Stimulated activated CD4-positive, alpha-beta T cell treated with anti-CD3 and anti-CD28 coated beads, Interleukin-4, amount 100 ng/mL, for 48 hours (primary cell): ENCODE results near the gene CTAG2.
"Not testable (repeated sequence)": the region's sequence is repeated elsewhere in the genome, so short reads cannot be mapped to it uniquely, and the experiment has no call there.

Source experiments
- DNase-seq, 2 donors: peaks; one replicate each; pipeline ENCODE4 v3.0.0-alpha.2; 2020; ENCODE audit warnings: low read depth in 2 of 2

CTAG2 gene

GRCh38 chrX:154648931-154649330 is 4.4 kb downstream of the CTAG2 start:
- DNase-seq = no peak

GRCh38 chrX:154645745-154646378 is 7.5 kb downstream of the CTAG2 start:
- DNase-seq = not testable (repeated sequence)

- DNase-seq = not testable (repeated sequence)
Observed at GRCh38 chrX:154643708-154644107, 9.7 kb downstream of the CTAG2 start.

- DNase-seq = not testable (repeated sequence)
Observed at GRCh38 chrX:154641740-154642139, 11.6 kb downstream of the CTAG2 start.

GRCh38 chrX:154633661-154634060 is 19.7 kb downstream of the CTAG2 start:
- not testable (repeated sequence) for DNase-seq

- DNase-seq = not testable (repeated sequence)
Observed at GRCh38 chrX:154630949-154631348, 22.4 kb downstream of the CTAG2 start.

- DNase-seq = not testable (repeated sequence)
Observed at GRCh38 chrX:154628960-154629359, 24.4 kb downstream of the CTAG2 start.

- not testable (repeated sequence) for DNase-seq
Observed at GRCh38 chrX:154620767-154621414, 32.5 kb downstream of the CTAG2 start.

GRCh38 chrX:154619182-154619581 is 34.2 kb downstream of the CTAG2 start, which contains the start of gene CTAG1B:
TSS of gene CTAG1B (minus strand) at chrX:154619282. CDS start at chrX:154619218, 64 bp downstream.
- not testable (repeated sequence) for DNase-seq

- not testable (repeated sequence) for DNase-seq
Observed at GRCh38 chrX:154613586-154613985, 39.8 kb downstream of the CTAG2 start.

GRCh38 chrX:154611146-154611545 is 42.2 kb downstream of the CTAG2 start:
- DNase-seq = not testable (repeated sequence)

GRCh38 chrX:154608823-154609222 is 44.6 kb downstream of the CTAG2 start:
- not testable (repeated sequence) for DNase-seq

GRCh38 chrX:154607976-154608375 is 45.4 kb downstream of the CTAG2 start:
- DNase-seq = not testable (repeated sequence)

GRCh38 chrX:154607370-154607769 is 46.0 kb downstream of the CTAG2 start:
- no peak for DNase-seq

GRCh38 chrX:154605566-154605965 is 47.8 kb downstream of the CTAG2 start:
- DNase-seq = no peak

- DNase-seq = no peak
Observed at GRCh38 chrX:154603438-154604430, 49.6 kb downstream of the CTAG2 start.

- no peak for DNase-seq
Observed at GRCh38 chrX:154602766-154603437, 50.5 kb downstream of the CTAG2 start.

- no peak for DNase-seq
Observed at GRCh38 chrX:154602226-154602625, 51.2 kb downstream of the CTAG2 start.
